ENCODE data around the gene LRRC57. TPM values are rescaled to one million over a fixed set of nuclear protein-coding genes. Genes with fewer than 3 reads are reported as not detected.
A peak's percentile ranks its signal among the peaks of the same experiment; 100 is the strongest.

Gene LRRC57
- total and polyA plus RNA-seq, 2 of the 13 experiments (the other 11 are each of a cell fraction or from before 2014, with no cell fraction given) = 5.8 to 14.8 TPM

DNA sequence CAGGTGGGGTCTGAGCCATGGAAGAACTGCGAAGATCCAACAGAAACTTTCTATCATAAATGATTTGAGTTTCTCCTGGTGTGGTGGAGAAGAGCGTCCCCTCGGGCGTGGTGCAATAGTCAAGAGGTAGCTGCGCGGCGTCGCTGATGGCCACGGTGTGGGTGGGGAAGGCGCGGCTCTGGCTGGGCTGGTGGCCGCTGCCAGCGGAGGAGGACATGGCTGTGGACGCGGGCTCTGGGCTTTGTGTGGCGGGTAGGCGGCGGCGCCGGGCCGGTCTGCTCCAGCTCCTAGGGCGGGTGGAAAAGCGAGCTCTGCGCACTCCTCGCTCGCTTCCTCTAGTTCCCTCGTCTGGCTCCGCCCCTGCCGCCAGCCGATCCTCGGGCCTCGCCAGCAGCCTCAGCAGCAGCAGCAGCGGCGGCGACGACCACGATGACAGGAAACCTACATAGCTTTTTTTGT lies 32.7 kb upstream of the LRRC57 start (continued):
- TF ChIP-seq, protein P1, sequence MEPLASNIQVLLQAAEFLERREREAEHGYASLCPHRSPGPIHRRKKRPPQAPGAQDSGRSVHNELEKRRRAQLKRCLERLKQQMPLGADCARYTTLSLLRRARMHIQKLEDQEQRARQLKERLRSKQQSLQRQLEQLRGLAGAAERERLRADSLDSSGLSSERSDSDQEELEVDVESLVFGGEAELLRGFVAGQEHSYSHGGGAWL (CRISPR knock-in tag; IDR thresholded peaks at IDR 0.05) = no peak
- TF ChIP-seq MED13 (CRISPR knock-in tag; IDR thresholded peaks at IDR 0.05) (no peak), ZNF501 (CRISPR knock-in tag; IDR thresholded peaks at IDR 0.05) (peak; percentile 58; the same call in 1 of the 2 replicates), DBP (CRISPR knock-in tag; IDR thresholded peaks at IDR 0.05; ENCODE audit: not compliant biosample characterization) (no peak), SMARCC2 (IDR thresholded peaks at IDR 0.05) (no peak), ZNF20 (CRISPR knock-in tag; IDR thresholded peaks at IDR 0.05) (no peak), ZNF607 (CRISPR knock-in tag; IDR thresholded peaks at IDR 0.05; ENCODE audit: borderline replicate concordance) (peak; percentile 62; the same call in 1 of the 2 replicates), ZFY (CRISPR knock-in tag; IDR thresholded peaks at IDR 0.05) (0 out of 2 replicates have a peak, but pooled peaks have one; percentile 22), ZNF430 (CRISPR knock-in tag; IDR thresholded peaks at IDR 0.05) (0 out of 2 replicates have a peak, but pooled peaks have one; percentile 62), SOX5 (CRISPR knock-in tag; IDR thresholded peaks at IDR 0.05; ENCODE audit: borderline replicate concordance) (no peak), SMARCE1 (IDR thresholded peaks at IDR 0.05; ENCODE audit: borderline replicate concordance) (no peak), PRPF4 (IDR thresholded peaks at IDR 0.05; ENCODE audit: low read depth, low read length, poor library complexity, severe bottlenecking) (no peak), NONO (IDR thresholded peaks at IDR 0.05) (no peak), NONO (CRISPR knock-in tag; conservative IDR thresholded peaks at IDR 0.05) (no peak), ZFP62 (CRISPR knock-in tag; IDR thresholded peaks at IDR 0.05) (no peak), ZNF124 (CRISPR knock-in tag; IDR thresholded peaks at IDR 0.05) (no peak), ASH2L (IDR thresholded peaks at IDR 0.05; ENCODE audit: insufficient read length, low read depth, low read length) (peak; percentile 73), ZNF768 (CRISPR knock-in tag; IDR thresholded peaks at IDR 0.05) (no peak; the same call in 1 of the 2 replicates), ZBTB7A (CRISPR knock-in tag; IDR thresholded peaks at IDR 0.05) (no peak), POGZ (CRISPR knock-in tag; IDR thresholded peaks at IDR 0.05) (no peak), TRIM24 (CRISPR knock-in tag; IDR thresholded peaks at IDR 0.05) (no peak), KLF16 (CRISPR knock-in tag; IDR thresholded peaks at IDR 0.05) (0 out of 4 replicates have a peak, but pooled peaks of 1 of the 2 experiments have one; percentile 59), ZNF772 (CRISPR knock-in tag; IDR thresholded peaks at IDR 0.05) (no peak), EHMT2 (IDR thresholded peaks at IDR 0.05; ENCODE audit: borderline replicate concordance, low read depth, low read length) (no peak), ZNF441 (CRISPR knock-in tag; IDR thresholded peaks at IDR 0.05; ENCODE audit: borderline replicate concordance) (0 out of 2 replicates have a peak, but pooled peaks have one; percentile 27), CAMTA2 (CRISPR knock-in tag; IDR thresholded peaks at IDR 0.05; ENCODE audit: borderline replicate concordance) (no peak)
- TF ChIP-seq, protein P2, sequence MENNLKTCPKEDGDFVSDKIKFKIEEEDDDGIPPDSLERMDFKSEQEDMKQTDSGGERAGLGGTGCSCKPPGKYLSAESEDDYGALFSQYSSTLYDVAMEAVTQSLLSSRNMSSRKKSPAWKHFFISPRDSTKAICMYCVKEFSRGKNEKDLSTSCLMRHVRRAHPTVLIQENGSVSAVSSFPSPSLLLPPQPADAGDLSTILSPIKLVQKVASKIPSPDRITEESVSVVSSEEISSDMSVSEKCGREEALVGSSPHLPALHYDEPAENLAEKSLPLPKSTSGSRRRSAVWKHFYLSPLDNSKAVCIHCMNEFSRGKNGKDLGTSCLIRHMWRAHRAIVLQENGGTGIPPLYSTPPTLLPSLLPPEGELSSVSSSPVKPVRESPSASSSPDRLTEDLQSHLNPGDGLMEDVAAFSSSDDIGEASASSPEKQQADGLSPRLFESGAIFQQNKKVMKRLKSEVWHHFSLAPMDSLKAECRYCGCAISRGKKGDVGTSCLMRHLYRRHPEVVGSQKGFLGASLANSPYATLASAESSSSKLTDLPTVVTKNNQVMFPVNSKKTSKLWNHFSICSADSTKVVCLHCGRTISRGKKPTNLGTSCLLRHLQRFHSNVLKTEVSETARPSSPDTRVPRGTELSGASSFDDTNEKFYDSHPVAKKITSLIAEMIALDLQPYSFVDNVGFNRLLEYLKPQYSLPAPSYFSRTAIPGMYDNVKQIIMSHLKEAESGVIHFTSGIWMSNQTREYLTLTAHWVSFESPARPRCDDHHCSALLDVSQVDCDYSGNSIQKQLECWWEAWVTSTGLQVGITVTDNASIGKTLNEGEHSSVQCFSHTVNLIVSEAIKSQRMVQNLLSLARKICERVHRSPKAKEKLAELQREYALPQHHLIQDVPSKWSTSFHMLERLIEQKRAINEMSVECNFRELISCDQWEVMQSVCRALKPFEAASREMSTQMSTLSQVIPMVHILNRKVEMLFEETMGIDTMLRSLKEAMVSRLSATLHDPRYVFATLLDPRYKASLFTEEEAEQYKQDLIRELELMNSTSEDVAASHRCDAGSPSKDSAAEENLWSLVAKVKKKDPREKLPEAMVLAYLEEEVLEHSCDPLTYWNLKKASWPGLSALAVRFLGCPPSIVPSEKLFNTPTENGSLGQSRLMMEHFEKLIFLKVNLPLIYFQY (CRISPR knock-in tag; IDR thresholded peaks at IDR 0.05; ENCODE audit: borderline replicate concordance) = no peak
- TF ChIP-seq, protein P3, sequence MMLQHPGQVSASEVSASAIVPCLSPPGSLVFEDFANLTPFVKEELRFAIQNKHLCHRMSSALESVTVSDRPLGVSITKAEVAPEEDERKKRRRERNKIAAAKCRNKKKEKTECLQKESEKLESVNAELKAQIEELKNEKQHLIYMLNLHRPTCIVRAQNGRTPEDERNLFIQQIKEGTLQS (CRISPR knock-in tag; IDR thresholded peaks at IDR 0.05) = no peak

Measured in HepG2 (cell line).